Stimulated activated CD8-positive, alpha-beta memory T cell treated with anti-CD3 and anti-CD28 coated beads, Interleukin-4, amount 100 ng/mL, for 24 hours (primary cell): ENCODE results near the gene BSCL2.
A peak's percentile ranks its signal among the peaks of the same experiment; 100 is the strongest.
"Not testable (repeated sequence)": the region's sequence is repeated elsewhere in the genome, so short reads cannot be mapped to it uniquely, and the experiment has no call there.

Experiments used
- DNase-seq: peaks from one replicate; pipeline ENCODE4 v3.0.0-alpha.2; 2020; ENCODE audit warnings: low read depth

Gene BSCL2

GRCh38 chr11:62654297-62654696, 52.9 kb downstream of the BSCL2 start:
- DNase-seq = no peak

GRCh38 chr11:62652161-62653006, 54.8 kb downstream of the BSCL2 start:
- no peak for DNase-seq

GRCh38 chr11:62650283-62650682, 56.9 kb downstream of the BSCL2 start:
- not testable (repeated sequence) for DNase-seq

- DNase-seq = no peak
These were observed 57.7 kb downstream of the BSCL2 start for GRCh38 chr11:62649486-62649885.

GRCh38 chr11:62648967-62649364, 58.3 kb downstream of the BSCL2 start:
- no peak for DNase-seq

GRCh38 chr11:62648185-62648966, 58.8 kb downstream of the BSCL2 start:
- no peak for DNase-seq

GRCh38 chr11:62647609-62648005, 59.6 kb downstream of the BSCL2 start:
- DNase-seq = no peak

GRCh38 chr11:62646825-62647608, 60.2 kb downstream of the BSCL2 start:
- no peak for DNase-seq

GRCh38 chr11:62645946-62646824, 61.0 kb downstream of the BSCL2 start, which contains the start of gene GANAB:
TSS of gene GANAB (minus strand) at chr11:62646613. CDS start at chr11:62646599, 14 bp downstream.
- peak; percentile 99 for DNase-seq

GRCh38 chr11:62645671-62645945, 61.6 kb downstream of the BSCL2 start:
- no peak for DNase-seq

- DNase-seq = no peak
These were observed 63.0 kb downstream of the BSCL2 start for GRCh38 chr11:62644220-62644619.
